Fibroblast of lung (primary cell): ENCODE measurements around the gene CD151.

ENCODE experiments used
- EZH2 ChIP-seq: IDR thresholded peaks from 2 replicates; pipeline ENCODE4 v1.5.1; 2012; ENCODE audit warnings: low read length, control low read depth, mild to moderate bottlenecking; ENCODE audit errors: missing control alignments
- TF ChIP-seq, protein P1 (sequence below), 2 donors: IDR thresholded peaks in 1 of 2; conservative IDR thresholded peaks in 1 of 2; 1 replicate in 1 of 2; 2 replicates in 1 of 2; pipeline ENCODE4 v1.5.1; 2011 to 2012; ENCODE audit warnings: low read length in 2 of 2, control low read depth in 1 of 2, inconsistent platforms in 1 of 2, low read depth in 1 of 2, mild to moderate bottlenecking in 1 of 2

DNA sequence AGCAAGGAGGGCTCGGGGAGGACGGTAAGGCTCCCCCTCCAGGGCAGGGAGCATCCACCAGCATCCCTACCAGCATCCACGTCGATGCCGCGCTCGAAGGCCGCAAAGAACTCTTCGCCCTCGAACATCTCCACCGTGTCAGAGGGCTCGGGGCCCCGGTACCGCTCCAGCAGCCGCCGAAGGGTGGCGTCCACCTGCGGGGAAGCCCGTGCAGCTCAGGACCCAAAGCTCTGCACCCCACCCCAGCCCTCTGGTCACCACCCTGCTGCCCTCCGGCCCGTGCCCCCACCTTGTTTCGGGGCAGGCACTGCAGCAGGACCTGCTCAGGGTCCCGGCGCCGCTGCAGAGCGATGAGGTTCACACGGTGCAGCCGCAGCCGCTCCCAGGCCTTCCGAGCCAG, 32.3 kb upstream of the CD151 start:
- TF ChIP-seq, protein P1, sequence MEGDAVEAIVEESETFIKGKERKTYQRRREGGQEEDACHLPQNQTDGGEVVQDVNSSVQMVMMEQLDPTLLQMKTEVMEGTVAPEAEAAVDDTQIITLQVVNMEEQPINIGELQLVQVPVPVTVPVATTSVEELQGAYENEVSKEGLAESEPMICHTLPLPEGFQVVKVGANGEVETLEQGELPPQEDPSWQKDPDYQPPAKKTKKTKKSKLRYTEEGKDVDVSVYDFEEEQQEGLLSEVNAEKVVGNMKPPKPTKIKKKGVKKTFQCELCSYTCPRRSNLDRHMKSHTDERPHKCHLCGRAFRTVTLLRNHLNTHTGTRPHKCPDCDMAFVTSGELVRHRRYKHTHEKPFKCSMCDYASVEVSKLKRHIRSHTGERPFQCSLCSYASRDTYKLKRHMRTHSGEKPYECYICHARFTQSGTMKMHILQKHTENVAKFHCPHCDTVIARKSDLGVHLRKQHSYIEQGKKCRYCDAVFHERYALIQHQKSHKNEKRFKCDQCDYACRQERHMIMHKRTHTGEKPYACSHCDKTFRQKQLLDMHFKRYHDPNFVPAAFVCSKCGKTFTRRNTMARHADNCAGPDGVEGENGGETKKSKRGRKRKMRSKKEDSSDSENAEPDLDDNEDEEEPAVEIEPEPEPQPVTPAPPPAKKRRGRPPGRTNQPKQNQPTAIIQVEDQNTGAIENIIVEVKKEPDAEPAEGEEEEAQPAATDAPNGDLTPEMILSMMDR (conservative IDR thresholded peaks at IDR 0.05 in 1 of 2, IDR thresholded peaks at IDR 0.05 in 1 of 2; ENCODE audit: low read depth in 1 of 2, low read length in 2 of 2): no peak
- TF ChIP-seq EZH2: no peak
